ENCODE data around the gene HDDC2. TPM values are rescaled to one million over a fixed set of nuclear protein-coding genes. Genes with fewer than 3 reads are reported as not detected.

The HDDC2 gene
- total and polyA plus RNA-seq, 2 of the 8 experiments (the other 6 are each of a cell fraction or from before 2014, with no cell fraction given) = 89.3 to 129 TPM

DNA sequence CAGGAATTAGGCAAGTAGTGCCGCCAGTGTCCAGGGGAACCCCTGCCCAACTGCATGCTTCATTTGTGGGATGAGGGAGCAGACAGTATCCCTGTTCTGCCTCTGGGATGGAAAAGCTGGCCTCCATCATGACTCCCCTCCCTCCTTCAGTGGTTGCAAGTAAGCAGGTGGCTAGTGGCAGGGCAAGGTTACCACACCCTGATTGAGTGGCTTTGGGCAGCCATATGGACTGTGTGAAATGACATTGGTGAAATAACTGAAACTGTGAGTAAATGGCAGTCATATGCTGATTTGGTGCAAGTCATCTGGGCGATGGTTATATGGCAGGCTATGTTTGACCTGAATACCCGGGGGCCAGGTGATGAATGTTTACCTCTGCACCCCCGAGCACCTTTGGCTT is 33.0 kb downstream of the HDDC2 start (continued):
- TF ChIP-seq RNF2 (IDR thresholded peaks at IDR 0.05; ENCODE audit: borderline replicate concordance, low read depth, low read length, missing control alignments, poor library complexity, severe bottlenecking) = no peak

Data from H1 (cell line).